Adipocyte (in vitro differentiated cells): ENCODE data around the gene SEC23B.

ENCODE experiments used
- DNase-seq: peaks from one replicate; pipeline ENCODE4 v3.0.0-alpha.2; 2015; ENCODE audit warnings: low read depth
- H3K27me3 ChIP-seq: replicated peaks from 2 replicates; pipeline ENCODE4 v1.7.0; 2013; ENCODE audit warnings: mild to moderate bottlenecking, low read length, moderate library complexity; ENCODE audit not compliant: control insufficient read depth, insufficient read depth
- H3K36me3 ChIP-seq: 2 replicates; pipeline ENCODE4 v1.7.0; 2013; ENCODE audit warnings: low read length, mild to moderate bottlenecking, moderate library complexity; ENCODE audit not compliant: control insufficient read depth, insufficient read depth, severe bottlenecking
- H3K4me1 ChIP-seq: 2 replicates; pipeline ENCODE4 v1.7.0; 2013; ENCODE audit warnings: mild to moderate bottlenecking, low read length, moderate library complexity; ENCODE audit not compliant: control insufficient read depth, insufficient read depth
- H3K4me3 ChIP-seq: 2 replicates; pipeline ENCODE4 v1.7.0; 2013; ENCODE audit warnings: mild to moderate bottlenecking, low read length, moderate library complexity
- H3K9ac ChIP-seq: 2 replicates; pipeline ENCODE4 v1.7.0; 2013; ENCODE audit warnings: mild to moderate bottlenecking, low read length, moderate library complexity
- H3K9me3 ChIP-seq: 2 replicates; pipeline ENCODE4 v1.7.0; 2013; ENCODE audit warnings: mild to moderate bottlenecking, low read length, moderate library complexity; ENCODE audit not compliant: control insufficient read depth

The SEC23B gene

DNA sequence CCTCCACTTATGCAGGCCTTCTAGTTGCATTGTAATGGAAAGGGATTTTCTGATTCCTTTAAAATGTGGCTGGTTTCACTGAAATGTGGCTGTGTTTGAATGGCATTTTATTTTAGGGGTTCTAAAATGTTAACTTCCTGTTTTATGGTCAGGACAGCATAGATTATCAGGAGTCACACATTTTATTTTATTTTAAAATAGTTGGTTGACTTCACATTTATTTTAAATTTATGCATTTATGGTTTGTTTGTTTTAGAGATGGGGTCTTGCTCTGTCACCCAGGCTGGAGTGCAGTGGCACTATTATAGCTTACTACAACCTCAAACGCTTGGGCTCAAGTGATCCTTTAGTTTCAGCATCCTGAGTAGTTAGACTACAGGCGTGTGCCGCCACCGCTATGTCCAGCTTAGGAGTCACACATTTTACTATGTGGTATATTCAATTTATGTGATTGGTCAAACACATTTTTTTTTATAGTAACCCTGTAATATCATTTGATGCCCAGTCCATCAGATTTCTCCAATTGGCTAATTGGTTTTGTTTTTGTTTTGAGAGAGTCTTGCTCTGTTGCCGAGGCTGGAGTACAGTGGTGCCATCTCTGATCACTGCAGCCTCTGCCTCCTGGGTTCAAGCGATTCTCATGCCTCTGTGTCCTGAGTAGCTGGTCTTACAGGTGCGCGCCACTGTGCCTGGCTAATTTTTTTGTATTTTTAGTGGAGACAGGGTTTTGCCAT, 82.4 kb downstream of the SEC23B start:
- no peak overlapping the region for H3K4me3 ChIP-seq
- H3K36me3 ChIP-seq, result peaks cover 13% of the 10 kb centered on the region
- no peaks in the 10 kb centered on the region for H3K27me3 ChIP-seq
- no peak overlapping the region for H3K9ac ChIP-seq
- DNase-seq, result no peak
- H3K9me3 ChIP-seq, result peaks cover 3% of the 10 kb centered on the region
- H3K4me1 ChIP-seq, result peaks cover 4% of the 10 kb centered on the region

DNA sequence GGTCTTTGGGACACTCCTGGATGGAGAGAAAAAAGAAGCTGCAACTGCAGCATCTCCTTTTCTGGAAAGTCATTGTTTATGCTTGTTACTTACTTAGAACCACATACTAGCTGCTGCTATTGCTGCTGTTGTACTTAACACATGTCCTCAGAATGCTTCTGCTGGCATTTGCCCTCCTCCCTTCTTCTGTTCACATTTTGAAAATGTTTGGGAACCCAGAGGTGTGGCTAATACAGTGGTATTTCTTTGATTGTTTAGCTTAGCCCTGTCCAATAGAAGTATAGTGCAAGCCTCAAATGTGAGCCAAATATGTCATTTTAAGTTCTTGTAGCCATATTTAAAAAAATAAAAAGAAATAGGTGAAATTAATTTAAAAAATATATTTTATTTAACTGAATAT, 88.5 kb downstream of the SEC23B start:
- Histone ChIP-seq H3K9ac (no peak overlapping the region), H3K9me3 (no peaks in the 10 kb centered on the region), H3K27me3 (no peaks in the 10 kb centered on the region), H3K4me3 (no peak overlapping the region), H3K4me1 (peaks cover 2% of the 10 kb centered on the region), H3K36me3 (peaks cover 34% of the 10 kb centered on the region)
- peak; percentile 52 for DNase-seq

DNA sequence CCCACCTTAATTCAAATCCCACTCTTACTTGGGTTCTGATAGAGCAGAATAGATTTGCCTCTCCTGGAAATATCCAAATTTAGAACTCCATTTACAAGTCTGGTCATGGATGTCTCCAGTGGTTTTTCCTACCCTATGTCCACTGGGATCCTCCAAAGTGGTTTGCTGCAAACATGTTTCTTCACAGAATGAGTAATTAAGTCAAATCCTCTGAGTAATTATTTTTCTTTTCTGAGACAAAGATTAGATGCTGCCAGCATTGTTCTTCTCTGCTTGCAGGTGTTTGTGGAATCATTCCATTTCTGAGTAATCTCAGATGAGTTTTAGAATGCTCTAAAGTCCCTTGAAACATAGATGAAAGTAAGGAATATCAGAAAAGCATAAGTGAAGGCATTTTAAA, 102.0 kb downstream of the SEC23B start:
- Histone ChIP-seq H3K9me3 (no peaks in the 10 kb centered on the region), H3K4me1 (no peaks in the 10 kb centered on the region), H3K9ac (no peak overlapping the region), H3K36me3 (peaks cover 4% of the 10 kb centered on the region), H3K4me3 (no peak overlapping the region), H3K27me3 (no peaks in the 10 kb centered on the region)
- DNase-seq, result no peak
